A673 (cell line): ENCODE results near the gene SFXN2.

Experiments used
- CTCF ChIP-seq: fragments of 300-800, 200-600 bp; sonication (generic); conservative IDR thresholded peaks from 2 replicates; pipeline ENCODE4 v1.5.1; 2017; ENCODE audit warnings: low read depth, mild to moderate bottlenecking, antibody characterized with exemption, low read length, moderate library complexity, mixed read lengths
- EZH2 ChIP-seq: fragments of 200-600 bp; sonication (generic); IDR thresholded peaks from 2 replicates; pipeline ENCODE4 v1.6.1; 2017; ENCODE audit warnings: borderline replicate concordance, low read depth, mild to moderate bottlenecking, mixed read lengths, antibody characterized with exemption, low read length; ENCODE audit not compliant: poor library complexity, severe bottlenecking

GRCh38 chr10:102698894-102699293 lies 15.5 kb upstream of the SFXN2 start:
- no peak for TF ChIP-seq CTCF
- TF ChIP-seq EZH2 = no peak
